Pancreas (tissue), 10 donors: ENCODE data around the gene MLH1. TPM values are rescaled to one million over a fixed set of nuclear protein-coding genes. Genes with fewer than 3 reads are reported as not detected.

ENCODE experiments used
- ATAC-seq, 4 donors: fragments of 200-7000 bp; cut with Tn5 transposase; one replicate each; pipeline versions ENCODE4 v1.8.0 to v1.9.1; 2020; ENCODE audit warnings: mild to moderate bottlenecking in 4 of 4, moderate library complexity in 4 of 4
- DNase-seq, 6 donors: peaks; one replicate each; pipeline ENCODE4 v3.0.0-alpha.2; 2020
- FAIRE-seq: peaks from 2 replicates; lab custom pipeline; 2012; peaks lifted over from hg19 to GRCh38; lab: Jason Lieb, UNC
- H3K27ac ChIP-seq, 4 donors: fragments of 200-600 bp; sonication (generic); 1 replicate in 3 of 4; 2 replicates in 1 of 4; pipeline versions ENCODE4 v1.5.0 to v1.8.0; 2020
- H3K27me3 ChIP-seq, 4 donors: fragments of 200-600 bp; one replicate each; pipeline ENCODE4 v1.8.0; 2021
- H3K36me3 ChIP-seq, 3 donors: fragments of 200-600 bp; sonication (generic) in 1 of 3; one replicate each; pipeline versions ENCODE4 v1.5.0 to v1.8.0; 2020 to 2021
- H3K4me1 ChIP-seq, 3 donors: fragments of 200-600 bp; one replicate each; pipeline ENCODE4 v1.8.0; 2021
- H3K4me3 ChIP-seq, 4 donors: fragments of 200-600 bp; sonication (generic) in 2 of 4; one replicate each; pipeline versions ENCODE4 v1.5.0 to v1.8.0; 2020 to 2021
- H3K9me3 ChIP-seq, 4 donors: fragments of 200-600 bp; one replicate each; pipeline ENCODE4 v1.8.0; 2021
- CTCF ChIP-seq, 4 donors: fragments of 200-600 bp; sonication (generic) in 3 of 4; IDR thresholded peaks; one replicate each; pipeline versions ENCODE4 v1.5.0 to v1.8.0; 2021; ENCODE audit warnings: antibody characterized with exemption in 4 of 4
- WGBS, 2 donors: extraction: QIAGEN DNeasy Blood & Tissue Kit; methylation state at CpG; one replicate each; pipeline ENCODE4 v1.1.7; 2013; 5-methylcytosine and 5-hydroxymethylcytosine counted together
- intact Hi-C, 3 donors: fragments of 100-400 bp; cut with DNase I; formaldehyde crosslinking; loops; one replicate each; pipeline versions ENCODE4 v1.11.1 to v1.14.2; 2022
- polyA plus RNA-seq, 2 donors: library from polyadenylated mRNA; stranded (reverse); fragments of 200-250 nt; gene quantifications; one replicate each; pipeline ENCODE4 v1.2.3, GENCODE V29; 2013
- total RNA-seq, 6 donors: library from RNA; stranded (reverse); fragmentation: NEBNext Ultra II Directional in 4 of 6; extraction: Animal tissue kit (Norgen Biotek cat#: 25700) in 4 of 6; gene quantifications; one replicate each; pipeline versions ENCODE4 v1.2.1 to v1.2.4, GENCODE V29; 2021 to 2023
- donor health status: healthy with polysubstance abuse.
- donor health status: DM: no; HTN: no; CAD: no; lungs with moderate emphysema.
- donor health status: DM: no; HTN: no; CAD: no.
- donor health status: control.
- donor health status: control.
- donor health status: Bipolar disorder and iron deficiency.
- donor health status: DM: yes; HTN: yes; CAD: no.
- donor health status: DM: no; HTN: no; CAD: no.
- donor health status: DM: no; HTN: no; CAD: no.
- donor health status: DM: yes; HTN: yes; CAD: no.

Gene MLH1
- total and polyA plus RNA-seq, 8 donors = 7.9 to 16.4 (median 13.3) TPM

DNA sequence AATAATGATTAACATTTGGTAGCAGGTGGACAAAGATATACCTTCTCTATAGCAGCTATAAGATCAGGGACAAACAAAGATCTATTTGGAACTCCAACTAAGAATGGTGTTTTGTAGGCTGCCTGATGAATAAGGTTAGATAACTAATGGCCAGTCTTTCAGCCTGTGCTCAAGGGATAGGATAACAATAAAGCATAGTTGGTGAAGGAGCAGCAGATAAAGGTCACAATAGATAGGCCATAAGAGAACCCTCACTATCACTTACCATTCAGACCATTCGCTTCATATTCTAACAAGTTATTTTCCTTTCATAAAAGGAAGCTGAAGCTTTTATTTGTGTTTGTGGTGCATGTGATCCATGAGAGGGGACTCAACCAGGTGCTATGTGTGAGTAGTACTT is 20.2 kb upstream of the MLH1 start:
- no peaks in the 10 kb centered on the region for H3K4me1 ChIP-seq
- H3K27ac ChIP-seq = no peak overlapping the region
- no peaks in the 10 kb centered on the region for H3K9me3 ChIP-seq
- WGBS, 2 donors = 88 to 93% methylated on average over 1 of the region's 1 CpG
- no peak for ATAC-seq
- intact Hi-C loops = no loop called here
- DNase-seq = no peak
- FAIRE-seq = no peak
- no peak overlapping the region for H3K4me3 ChIP-seq
- no peaks in the 10 kb centered on the region for H3K36me3 ChIP-seq
- no peaks in the 10 kb centered on the region for H3K27me3 ChIP-seq
- TF ChIP-seq CTCF (IDR thresholded peaks at IDR 0.05) = no peak

- Histone ChIP-seq H3K27me3 (no peaks in the 10 kb centered on the region), H3K4me1 (no peaks in the 10 kb centered on the region), H3K36me3 (peaks cover 0 to 18% (median 4%) of the 10 kb centered on the region in 3 donors), H3K27ac (no peak overlapping the region), H3K9me3 (no peaks in the 10 kb centered on the region), H3K4me3 (no peak overlapping the region)
- ATAC-seq = no peak
- FAIRE-seq = no peak
- no peak for TF ChIP-seq CTCF (IDR thresholded peaks at IDR 0.05)
- 97 to 98% methylated on average over 4 of the region's 4 CpGs for WGBS, 2 donors
- DNase-seq = no peak
- intact Hi-C loops = no loop called here
Observed at GRCh38 chr3:36981006-36981405, 12.3 kb upstream of the MLH1 start.

DNA sequence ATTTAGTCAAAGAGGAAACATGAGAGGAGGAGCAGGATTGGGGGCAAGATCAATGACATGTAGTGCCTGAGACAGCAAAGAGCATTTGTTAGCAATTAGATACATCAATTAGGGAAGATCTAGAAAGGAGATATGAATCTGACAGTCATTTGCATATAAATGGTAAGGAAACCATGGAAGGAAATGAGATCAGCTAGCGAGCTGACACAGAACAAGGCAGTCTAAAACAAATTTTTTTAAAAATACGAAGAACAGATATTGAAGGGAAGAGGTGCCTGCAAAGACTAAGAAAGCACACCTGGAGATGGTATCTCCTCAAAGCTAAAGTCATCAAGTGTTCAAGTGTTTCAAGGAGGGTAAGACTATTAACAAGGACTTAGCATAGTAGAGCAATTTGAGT is 5.0 kb upstream of the MLH1 start:
- FAIRE-seq = no peak
- no peak for ATAC-seq
- H3K27ac ChIP-seq = no peak overlapping the region
- no peak overlapping the region for H3K4me3 ChIP-seq
- H3K36me3 ChIP-seq = peaks cover 0 to 26% (median 1%) of the 10 kb centered on the region in 3 donors
- no peak for TF ChIP-seq CTCF (IDR thresholded peaks at IDR 0.05)
- H3K4me1 ChIP-seq = peaks cover 25 to 34% (median 28%) of the 10 kb centered on the region in 3 donors
- no peaks in the 10 kb centered on the region for H3K9me3 ChIP-seq
- intact Hi-C loops = no loop called here
- WGBS, 2 donors = 90 to 95% methylated on average over 2 of the region's 2 CpGs
- no peaks in the 10 kb centered on the region for H3K27me3 ChIP-seq
- DNase-seq = no peak

- Histone ChIP-seq H3K27me3 (no peaks in the 10 kb centered on the region), H3K36me3 (peaks cover 0 to 26% (median 0%) of the 10 kb centered on the region in 3 donors), H3K9me3 (no peaks in the 10 kb centered on the region), H3K4me1 (peaks cover 25 to 34% (median 28%) of the 10 kb centered on the region in 3 donors), H3K4me3 (peak overlapping the region in 1 of 4 donors; percentile 1), H3K27ac (no peak overlapping the region)
- TF ChIP-seq CTCF (IDR thresholded peaks at IDR 0.05) = no peak
- 59 to 78% methylated on average over 3 of the region's 3 CpGs for WGBS, 2 donors
- DNase-seq = no peak
- intact Hi-C loops = no loop called here
- no peak for FAIRE-seq
- ATAC-seq = no peak
Observed at GRCh38 chr3:36989005-36989404, 4.3 kb upstream of the MLH1 start.

GRCh38 chr3:36989568-36989967 is 3.8 kb upstream of the MLH1 start:
- no peak overlapping the region for H3K27ac ChIP-seq
- no peak for TF ChIP-seq CTCF (IDR thresholded peaks at IDR 0.05)
- no peak for DNase-seq
- intact Hi-C loops = no loop called here
- no peaks in the 10 kb centered on the region for H3K9me3 ChIP-seq
- H3K27me3 ChIP-seq = no peaks in the 10 kb centered on the region
- peak overlapping the region in 1 of 4 donors; percentile 1 for H3K4me3 ChIP-seq
- FAIRE-seq = no peak
- peaks cover 0 to 25% (median 0%) of the 10 kb centered on the region in 3 donors for H3K36me3 ChIP-seq
- peaks cover 25 to 37% (median 32%) of the 10 kb centered on the region in 3 donors for H3K4me1 ChIP-seq
- ATAC-seq = no peak
